H1 (cell line): ENCODE data around the gene FBXL17. TPM values are rescaled to one million over a fixed set of nuclear protein-coding genes. Genes with fewer than 3 reads are reported as not detected.

Source experiments
- CTCF ChIA-PET: fragments of 300-600 bp; sonication (Branson Sonifier 250); formaldehyde crosslinking; loops from one replicate; lab custom pipeline; 2021; ENCODE audit not compliant: partially characterized antibody; lab: Charles Lee
- POLR2A ChIA-PET: fragments of 300-600 bp; sonication (Branson Sonifier 250); formaldehyde crosslinking; loops from one replicate; lab custom pipeline; 2021; ENCODE audit warnings: inconsistent platforms; ENCODE audit not compliant: partially characterized antibody; lab: Charles Lee
- DNase-seq, 2 experiments: peaks; one replicate each; pipeline versions ENCODE4 v3.0.0 to v3.0.0-alpha.2; 2010 to 2022; ENCODE audit warnings: low spot score in 2 of 2, low read depth in 1 of 2, mixed read lengths in 1 of 2
- FAIRE-seq: peaks from 2 replicates; lab custom pipeline; 2011; peaks lifted over from hg19 to GRCh38; lab: Jason Lieb, UNC
- H2AFZ ChIP-seq: 2 replicates; pipeline ENCODE4 v1.8.1; 2012; ENCODE audit warnings: low read length, inconsistent platforms
- H2AK5ac ChIP-seq: 2 replicates; pipeline ENCODE4 v1.6.1; 2013; ENCODE audit warnings: low read depth, low read length
- H2BK120ac ChIP-seq: replicated peaks from 2 replicates; pipeline ENCODE3; 2013; ENCODE audit warnings: low read depth, low read length, inconsistent platforms
- H2BK12ac ChIP-seq: 2 replicates; pipeline ENCODE4 v1.6.1; 2013; ENCODE audit warnings: low read depth, low read length
- H2BK15ac ChIP-seq: 2 replicates; pipeline ENCODE4 v1.6.1; 2013; ENCODE audit warnings: low read length
- H2BK20ac ChIP-seq: 2 replicates; pipeline ENCODE4 v1.6.1; 2013; ENCODE audit warnings: low read length
- H2BK5ac ChIP-seq: 2 replicates; pipeline ENCODE4 v1.6.1; 2013; ENCODE audit warnings: low read depth, low read length
- H3K14ac ChIP-seq: 2 replicates; pipeline ENCODE4 v1.6.1; 2013; ENCODE audit warnings: inconsistent platforms; ENCODE audit not compliant: insufficient read length
- H3K18ac ChIP-seq: 2 replicates; pipeline ENCODE4 v1.6.1; 2013; ENCODE audit warnings: low read length; ENCODE audit errors: extremely low read depth
- H3K23ac ChIP-seq: 2 replicates; pipeline ENCODE4 v1.6.1; 2013; ENCODE audit warnings: inconsistent platforms; ENCODE audit not compliant: insufficient read length
- H3K23me2 ChIP-seq: 2 replicates; pipeline ENCODE4 v1.6.1; 2013; ENCODE audit warnings: low read depth, low read length
- H3K27ac ChIP-seq: 2 replicates; pipeline ENCODE4 v1.6.1; 2011; ENCODE audit warnings: low read depth, low read length, inconsistent platforms
- H3K27me3 ChIP-seq, 4 experiments: replicated peaks in 1 of 4; 1 replicate in 1 of 4; 2 replicates in 3 of 4; pipeline versions ENCODE4 v1.6.1 to v1.8.1; 2011 to 2013; ENCODE audit warnings: low read length in 3 of 4, mild to moderate bottlenecking in 3 of 4, inconsistent platforms in 2 of 4, mixed read lengths in 2 of 4, moderate library complexity in 1 of 4; ENCODE audit not compliant: control insufficient read depth in 3 of 4, insufficient read depth in 3 of 4; ENCODE audit errors: extremely low read depth in 1 of 4
- H3K36me3 ChIP-seq, 4 experiments: 2 replicates each; pipeline versions ENCODE4 v1.6.1 to v1.8.1; 2011 to 2013; ENCODE audit warnings: mild to moderate bottlenecking in 4 of 4, low read length in 3 of 4, moderate library complexity in 2 of 4, control low read depth in 1 of 4, inconsistent platforms in 1 of 4; ENCODE audit not compliant: insufficient read depth in 4 of 4, control insufficient read depth in 2 of 4
- H3K4ac ChIP-seq: replicated peaks from 2 replicates; pipeline ENCODE3; 2013; ENCODE audit warnings: low read length, low read depth, mixed read lengths, inconsistent platforms; ENCODE audit not compliant: insufficient read length
- H3K4me1 ChIP-seq, 4 experiments: replicated peaks in 1 of 4; 1 replicate in 1 of 4; 2 replicates in 3 of 4; pipeline versions ENCODE4 v1.6.1 to v1.8.1; 2011 to 2013; ENCODE audit warnings: low read length in 3 of 4, inconsistent platforms in 2 of 4, mixed read lengths in 1 of 4; ENCODE audit not compliant: insufficient read depth in 4 of 4, control insufficient read depth in 3 of 4
- H3K4me2 ChIP-seq, 2 experiments: 2 replicates each; pipeline versions ENCODE4 v1.6.1 to v1.8.1; 2011 to 2013; ENCODE audit warnings: low read depth in 2 of 2, low read length in 2 of 2, control low read depth in 1 of 2, inconsistent platforms in 1 of 2, mild to moderate bottlenecking in 1 of 2; ENCODE audit not compliant: insufficient read depth in 1 of 2
- H3K4me3 ChIP-seq, 4 experiments: fragments of 200-600, 300-600 bp in 1 of 4; sonication (generic), shearing (Covaris generic), sonication (Bioruptor Twin) in 1 of 4; 2 replicates each; pipeline versions ENCODE4 v1.5.1 to v1.8.1; 2011 to 2016; ENCODE audit warnings: low read length in 4 of 4, low read depth in 3 of 4, control low read depth in 2 of 4, inconsistent platforms in 2 of 4, mild to moderate bottlenecking in 2 of 4, mixed read lengths in 1 of 4, moderate library complexity in 1 of 4; ENCODE audit not compliant: insufficient read depth in 2 of 4; ENCODE audit errors: extremely low read depth in 1 of 4
- H3K56ac ChIP-seq: replicated peaks from 2 replicates; pipeline ENCODE3; 2013; ENCODE audit warnings: low read depth, mild to moderate bottlenecking, mixed read lengths, low read length, inconsistent platforms; ENCODE audit not compliant: insufficient read length
- H3K79me1 ChIP-seq: 2 replicates; pipeline ENCODE4 v1.6.1; 2013; ENCODE audit warnings: low read depth, low read length, control low read depth
- H3K79me2 ChIP-seq, 2 experiments: 2 replicates each; pipeline versions ENCODE4 v1.6.1 to v1.8.1; 2012 to 2013; ENCODE audit warnings: low read length in 2 of 2, mild to moderate bottlenecking in 2 of 2, inconsistent platforms in 1 of 2; ENCODE audit not compliant: insufficient read depth in 2 of 2, control insufficient read depth in 1 of 2
- H3K9ac ChIP-seq, 4 experiments: replicated peaks in 1 of 4; 1 replicate in 1 of 4; 2 replicates in 3 of 4; pipeline versions ENCODE4 v1.6.1 to v1.8.1; 2011 to 2013; ENCODE audit warnings: low read depth in 3 of 4, low read length in 3 of 4, control low read depth in 2 of 4, mild to moderate bottlenecking in 2 of 4, moderate library complexity in 2 of 4, inconsistent platforms in 1 of 4; ENCODE audit errors: extremely low read depth in 1 of 4
- H3K9me3 ChIP-seq, 2 experiments: 2 replicates each; pipeline versions ENCODE4 v1.6.1 to v1.8.1; 2012 to 2013; ENCODE audit warnings: mild to moderate bottlenecking in 2 of 2, moderate library complexity in 2 of 2, control low read depth in 1 of 2, inconsistent platforms in 1 of 2, low read depth in 1 of 2, low read length in 1 of 2, mixed read lengths in 1 of 2; ENCODE audit not compliant: insufficient read depth in 2 of 2
- H4K20me1 ChIP-seq, 2 experiments: replicated peaks in 1 of 2; 2 replicates each; pipeline versions ENCODE3 to v1.8.1; 2011 to 2013; ENCODE audit warnings: inconsistent platforms in 2 of 2, low read length in 2 of 2, mild to moderate bottlenecking in 1 of 2; ENCODE audit not compliant: insufficient read depth in 2 of 2, control insufficient read depth in 1 of 2
- H4K5ac ChIP-seq: 2 replicates; pipeline ENCODE4 v1.6.1; 2013; ENCODE audit warnings: low read length, low read depth, mixed read lengths, inconsistent platforms; ENCODE audit not compliant: insufficient read length
- H4K8ac ChIP-seq: 2 replicates; pipeline ENCODE4 v1.8.0; 2013; ENCODE audit warnings: mild to moderate bottlenecking, moderate library complexity, low read length, inconsistent platforms; ENCODE audit not compliant: insufficient read depth; ENCODE audit errors: extremely low read depth
- H4K91ac ChIP-seq: replicated peaks from 2 replicates; pipeline ENCODE3; 2013; ENCODE audit warnings: low read length, mixed read lengths, inconsistent platforms; ENCODE audit not compliant: insufficient read length
- WGBS, 2 experiments: shearing (Covaris generic) in 1 of 2; methylation state at CpG; one replicate each; pipeline versions ENCODE4 v1.1.6 to v1.1.7; 2013 to 2015; ENCODE audit warnings: low lambda C conversion rate in 2 of 2, mixed read lengths in 2 of 2, inconsistent platforms in 1 of 2, low coverage in 1 of 2, missing lambda C conversion rate in 1 of 2; ENCODE audit not compliant: insufficient replicate concordance in 2 of 2, insufficient coverage in 1 of 2, insufficient read length in 1 of 2; ENCODE audit errors: extremely low coverage in 1 of 2, missing lambda C conversion rate in 1 of 2; 5-methylcytosine and 5-hydroxymethylcytosine counted together
- polyA plus RNA-seq, 7 experiments: library from polyadenylated mRNA; depleted of rRNA in 3 of 7; stranded (reverse) in 5 of 7; unstranded in 2 of 7; fragments of >200 nt in 5 of 7; fragments of 200-250 nt in 2 of 7; gene quantifications; 1 replicate in 5 of 7; 2 replicates in 1 of 7; 4 replicates in 1 of 7; pipeline versions ENCODE4 v1.2.1 to v1.2.3, GENCODE V29; 2011 to 2013; ENCODE audit warnings: missing spikeins in 2 of 7, mixed read lengths in 2 of 7
- total RNA-seq: library from RNA; stranded (reverse); fragmentation: NEBNext Ultra II Directional; extraction: Animal tissue kit (Norgen Biotek cat#: 25700); gene quantifications from 2 replicates; pipeline ENCODE4 v1.2.1, GENCODE V29; 2021

The FBXL17 gene
- total and polyA plus RNA-seq, 2 of the 8 experiments (the other 6 are each of a cell fraction or from before 2014, with no cell fraction given), result 0.35 to 4.3 TPM

- no peak overlapping the region for H3K4me3 ChIP-seq
- H4K8ac ChIP-seq, result no peak overlapping the region
- no peak overlapping the region for H2BK120ac ChIP-seq
- no peak overlapping the region for H3K23ac ChIP-seq
- no peak overlapping the region for H3K14ac ChIP-seq
- WGBS, 2 experiments, result 65% methylated on average over 2 of the region's 2 CpGs; no CpG with 5 or more reads in 1 of the 2 experiments
- DNase-seq (no peak), FAIRE-seq (no peak)
- H4K20me1 ChIP-seq, result no peaks in the 10 kb centered on the region
- no peaks in the 10 kb centered on the region for H3K27me3 ChIP-seq
- H2AFZ ChIP-seq, result no peak overlapping the region
- no peak overlapping the region for H3K56ac ChIP-seq
- no peak overlapping the region for H3K4me2 ChIP-seq
- H3K4ac ChIP-seq, result no peak overlapping the region
- H3K79me2 ChIP-seq, result no peaks in the 10 kb centered on the region
- ChIA-PET POLR2A (no interaction called here), CTCF (no interaction called here)
- H3K36me3 ChIP-seq, result no peaks in the 10 kb centered on the region
- no peaks in the 10 kb centered on the region for H3K9me3 ChIP-seq
- H3K79me1 ChIP-seq, result no peaks in the 10 kb centered on the region
- no peak overlapping the region for H3K9ac ChIP-seq
- H3K18ac ChIP-seq, result no peak overlapping the region; the same call in 1 of the 2 replicates
- peak overlapping the region; percentile 43; the same call in 1 of the 2 replicates for H2AK5ac ChIP-seq
- H4K91ac ChIP-seq, result no peak overlapping the region
- H3K27ac ChIP-seq, result no peak overlapping the region
- no peak overlapping the region for H2BK12ac ChIP-seq
- H2BK5ac ChIP-seq, result no peak overlapping the region
- no peak overlapping the region for H2BK15ac ChIP-seq
- H4K5ac ChIP-seq, result no peak overlapping the region
- H3K4me1 ChIP-seq, result no peaks in the 10 kb centered on the region; a peak in 2 of 7 replicates
- H3K23me2 ChIP-seq, result no peaks in the 10 kb centered on the region
- no peak overlapping the region for H2BK20ac ChIP-seq
These were observed 517.1 kb downstream of the FBXL17 start for GRCh38 chr5:107864793-107865192.
